ENCODE measurements around the gene CDK4. TPM values are rescaled to one million over a fixed set of nuclear protein-coding genes. Genes with fewer than 3 reads are reported as not detected.

Gene CDK4
- total and polyA plus RNA-seq, 4 donors, result 28.1 to 69.1 (median 38.2) TPM

DNA sequence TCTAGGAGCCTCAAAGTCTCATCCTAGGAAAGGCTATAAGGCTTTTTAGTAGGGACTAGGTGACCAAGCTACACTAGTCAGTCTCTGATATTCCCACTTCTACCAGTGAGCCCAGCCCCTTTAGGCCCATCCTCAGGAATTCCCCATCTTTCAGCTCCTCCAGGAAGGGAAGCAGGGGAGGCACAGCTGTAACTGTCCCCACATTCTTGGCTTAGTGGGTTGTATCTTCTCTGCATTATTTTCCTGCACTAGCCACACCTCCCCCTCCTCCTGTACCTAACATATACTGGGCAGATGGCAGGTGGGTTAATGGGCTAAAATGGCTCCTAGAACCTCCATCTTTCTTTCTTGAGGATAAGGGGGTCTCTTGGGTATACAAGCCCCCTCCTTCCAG lies 15.2 kb upstream of the CDK4 start:
- H3K27me3 ChIP-seq (ENCODE audit: control insufficient read depth in 4 of 4, insufficient read depth in 4 of 4, low read length in 3 of 4), result peaks cover 0 to 14% (median 6%) of the 10 kb centered on the region in 4 donors
- H3K36me3 ChIP-seq (ENCODE audit: control insufficient read depth in 4 of 4, insufficient read depth in 3 of 4, low read depth in 1 of 4, low read length in 3 of 4), result peaks cover 8 to 19% (median 14%) of the 10 kb centered on the region in 4 donors
- no peak overlapping the region for H3K4me3 ChIP-seq (ENCODE audit: low read depth in 1 of 3, low read length in 3 of 3)
- H3K9ac ChIP-seq (ENCODE audit: low read depth in 1 of 2, low read length in 2 of 2), result no peak overlapping the region
- peaks cover 11 to 34% (median 28%) of the 10 kb centered on the region in 4 donors for H3K4me1 ChIP-seq (ENCODE audit: control insufficient read depth in 4 of 4, insufficient read depth in 4 of 4, low read length in 3 of 4)
- H3K27ac ChIP-seq (ENCODE audit: low read depth in 1 of 2, low read length in 2 of 2), result no peak overlapping the region
- TF ChIP-seq FOXA2 (IDR thresholded peaks at IDR 0.05), result no peak
- TF ChIP-seq, protein P1, sequence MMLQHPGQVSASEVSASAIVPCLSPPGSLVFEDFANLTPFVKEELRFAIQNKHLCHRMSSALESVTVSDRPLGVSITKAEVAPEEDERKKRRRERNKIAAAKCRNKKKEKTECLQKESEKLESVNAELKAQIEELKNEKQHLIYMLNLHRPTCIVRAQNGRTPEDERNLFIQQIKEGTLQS (IDR thresholded peaks at IDR 0.05), result no peak
- TF ChIP-seq GABPA (IDR thresholded peaks at IDR 0.05 in 1 of 2, conservative IDR thresholded peaks at IDR 0.05 in 1 of 2), result no peak
- no peak for TF ChIP-seq EGR1 (IDR thresholded peaks at IDR 0.05; ENCODE audit: low read depth in 2 of 2)
- TF ChIP-seq FOXA1 (IDR thresholded peaks at IDR 0.05), result no peak
- no peak for TF ChIP-seq YY1 (IDR thresholded peaks at IDR 0.05)
- TF ChIP-seq RXRA (IDR thresholded peaks at IDR 0.05), result no peak
- DNase-seq (ENCODE audit: low spot score), result no peak
- H3K9me3 ChIP-seq (ENCODE audit: control insufficient read depth in 4 of 4, low read length in 3 of 4), result no peaks in the 10 kb centered on the region

DNA sequence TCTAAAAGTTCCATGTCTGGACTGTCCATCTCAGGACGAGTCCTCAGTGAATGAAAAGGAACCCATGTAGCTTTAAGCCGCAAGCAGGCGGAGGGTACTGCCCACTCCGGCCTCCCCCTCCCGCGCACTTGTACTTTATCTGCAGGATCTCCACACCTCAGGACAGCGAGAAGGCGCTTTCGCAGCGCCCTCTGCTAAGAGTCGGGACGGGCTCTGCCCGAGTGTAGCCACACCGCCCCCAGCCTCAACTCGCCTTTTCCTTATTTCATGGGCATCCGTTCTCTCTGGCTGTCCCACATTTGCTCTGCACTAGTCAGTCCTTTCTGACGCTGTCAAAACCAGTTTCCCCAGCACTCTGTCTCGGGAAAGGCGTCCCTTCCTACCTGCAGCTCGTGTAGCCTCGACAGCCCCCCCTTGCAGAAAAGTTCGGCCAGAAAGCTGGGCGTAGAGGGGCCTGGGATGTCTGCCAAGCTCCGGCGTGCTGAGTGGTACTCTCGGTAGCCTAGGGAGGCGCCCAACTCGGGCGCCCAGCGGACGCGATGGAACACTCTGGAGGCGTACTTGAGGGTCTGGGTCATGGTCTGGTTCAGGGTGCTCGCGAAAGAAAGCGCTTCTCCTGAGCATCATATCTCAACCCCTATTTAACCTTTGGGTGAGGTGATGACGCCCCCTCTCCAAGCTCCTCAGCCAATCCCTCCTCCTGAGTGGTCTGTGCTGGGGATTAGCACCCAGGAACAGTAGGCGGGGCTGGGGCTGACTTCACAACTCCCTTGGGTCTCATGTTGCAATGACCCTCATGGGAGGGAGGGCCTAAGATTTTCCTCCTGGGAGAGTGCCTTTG lies 14.6 kb upstream of the CDK4 start, which contains the start of gene CYP27B1:
TSS of gene CYP27B1 (minus strand) at position 615 of the 841 bp plus-strand sequence. CDS start at position 578, 37 bp downstream.
- DNase-seq (ENCODE audit: low spot score), result no peak
- WGBS, result 11% methylated on average over 38 of the region's 38 CpGs
- no peak within 1 kb of the TSS for H3K9ac ChIP-seq (ENCODE audit: low read depth in 1 of 2, low read length in 2 of 2)

More for the DNA sequence above, 14.6 kb upstream of the CDK4 start, which contains the start of gene CYP27B1:
- H3K9me3 ChIP-seq (ENCODE audit: control insufficient read depth in 4 of 4, low read length in 3 of 4), result no peaks in the 10 kb centered on the region
- H3K36me3 ChIP-seq (ENCODE audit: control insufficient read depth in 4 of 4, insufficient read depth in 3 of 4, low read depth in 1 of 4, low read length in 3 of 4), result peaks cover 8 to 19% (median 14%) of the 10 kb centered on the region in 4 donors
- H3K4me1 ChIP-seq (ENCODE audit: control insufficient read depth in 4 of 4, insufficient read depth in 4 of 4, low read length in 3 of 4), result peaks cover 11 to 34% (median 28%) of the 10 kb centered on the region in 4 donors
- H3K27me3 ChIP-seq (ENCODE audit: control insufficient read depth in 4 of 4, insufficient read depth in 4 of 4, low read length in 3 of 4), result peaks cover 0 to 14% (median 6%) of the 10 kb centered on the region in 4 donors
- no peak within 1 kb of the TSS for H3K27ac ChIP-seq (ENCODE audit: low read depth in 1 of 2, low read length in 2 of 2)
- TF ChIP-seq HNF4A (conservative IDR thresholded peaks at IDR 0.05), result no peak
- TF ChIP-seq, protein P2, sequence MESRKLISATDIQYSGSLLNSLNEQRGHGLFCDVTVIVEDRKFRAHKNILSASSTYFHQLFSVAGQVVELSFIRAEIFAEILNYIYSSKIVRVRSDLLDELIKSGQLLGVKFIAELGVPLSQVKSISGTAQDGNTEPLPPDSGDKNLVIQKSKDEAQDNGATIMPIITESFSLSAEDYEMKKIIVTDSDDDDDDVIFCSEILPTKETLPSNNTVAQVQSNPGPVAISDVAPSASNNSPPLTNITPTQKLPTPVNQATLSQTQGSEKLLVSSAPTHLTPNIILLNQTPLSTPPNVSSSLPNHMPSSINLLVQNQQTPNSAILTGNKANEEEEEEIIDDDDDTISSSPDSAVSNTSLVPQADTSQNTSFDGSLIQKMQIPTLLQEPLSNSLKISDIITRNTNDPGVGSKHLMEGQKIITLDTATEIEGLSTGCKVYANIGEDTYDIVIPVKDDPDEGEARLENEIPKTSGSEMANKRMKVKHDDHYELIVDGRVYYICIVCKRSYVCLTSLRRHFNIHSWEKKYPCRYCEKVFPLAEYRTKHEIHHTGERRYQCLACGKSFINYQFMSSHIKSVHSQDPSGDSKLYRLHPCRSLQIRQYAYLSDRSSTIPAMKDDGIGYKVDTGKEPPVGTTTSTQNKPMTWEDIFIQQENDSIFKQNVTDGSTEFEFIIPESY (IDR thresholded peaks at IDR 0.05), result no peak
- TF ChIP-seq RXRA (IDR thresholded peaks at IDR 0.05), result no peak
- TF ChIP-seq, protein P3, sequence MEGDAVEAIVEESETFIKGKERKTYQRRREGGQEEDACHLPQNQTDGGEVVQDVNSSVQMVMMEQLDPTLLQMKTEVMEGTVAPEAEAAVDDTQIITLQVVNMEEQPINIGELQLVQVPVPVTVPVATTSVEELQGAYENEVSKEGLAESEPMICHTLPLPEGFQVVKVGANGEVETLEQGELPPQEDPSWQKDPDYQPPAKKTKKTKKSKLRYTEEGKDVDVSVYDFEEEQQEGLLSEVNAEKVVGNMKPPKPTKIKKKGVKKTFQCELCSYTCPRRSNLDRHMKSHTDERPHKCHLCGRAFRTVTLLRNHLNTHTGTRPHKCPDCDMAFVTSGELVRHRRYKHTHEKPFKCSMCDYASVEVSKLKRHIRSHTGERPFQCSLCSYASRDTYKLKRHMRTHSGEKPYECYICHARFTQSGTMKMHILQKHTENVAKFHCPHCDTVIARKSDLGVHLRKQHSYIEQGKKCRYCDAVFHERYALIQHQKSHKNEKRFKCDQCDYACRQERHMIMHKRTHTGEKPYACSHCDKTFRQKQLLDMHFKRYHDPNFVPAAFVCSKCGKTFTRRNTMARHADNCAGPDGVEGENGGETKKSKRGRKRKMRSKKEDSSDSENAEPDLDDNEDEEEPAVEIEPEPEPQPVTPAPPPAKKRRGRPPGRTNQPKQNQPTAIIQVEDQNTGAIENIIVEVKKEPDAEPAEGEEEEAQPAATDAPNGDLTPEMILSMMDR (IDR thresholded peaks at IDR 0.05; ENCODE audit: low read depth, low read length, missing input control), result no peak
- TF ChIP-seq, protein P4, sequence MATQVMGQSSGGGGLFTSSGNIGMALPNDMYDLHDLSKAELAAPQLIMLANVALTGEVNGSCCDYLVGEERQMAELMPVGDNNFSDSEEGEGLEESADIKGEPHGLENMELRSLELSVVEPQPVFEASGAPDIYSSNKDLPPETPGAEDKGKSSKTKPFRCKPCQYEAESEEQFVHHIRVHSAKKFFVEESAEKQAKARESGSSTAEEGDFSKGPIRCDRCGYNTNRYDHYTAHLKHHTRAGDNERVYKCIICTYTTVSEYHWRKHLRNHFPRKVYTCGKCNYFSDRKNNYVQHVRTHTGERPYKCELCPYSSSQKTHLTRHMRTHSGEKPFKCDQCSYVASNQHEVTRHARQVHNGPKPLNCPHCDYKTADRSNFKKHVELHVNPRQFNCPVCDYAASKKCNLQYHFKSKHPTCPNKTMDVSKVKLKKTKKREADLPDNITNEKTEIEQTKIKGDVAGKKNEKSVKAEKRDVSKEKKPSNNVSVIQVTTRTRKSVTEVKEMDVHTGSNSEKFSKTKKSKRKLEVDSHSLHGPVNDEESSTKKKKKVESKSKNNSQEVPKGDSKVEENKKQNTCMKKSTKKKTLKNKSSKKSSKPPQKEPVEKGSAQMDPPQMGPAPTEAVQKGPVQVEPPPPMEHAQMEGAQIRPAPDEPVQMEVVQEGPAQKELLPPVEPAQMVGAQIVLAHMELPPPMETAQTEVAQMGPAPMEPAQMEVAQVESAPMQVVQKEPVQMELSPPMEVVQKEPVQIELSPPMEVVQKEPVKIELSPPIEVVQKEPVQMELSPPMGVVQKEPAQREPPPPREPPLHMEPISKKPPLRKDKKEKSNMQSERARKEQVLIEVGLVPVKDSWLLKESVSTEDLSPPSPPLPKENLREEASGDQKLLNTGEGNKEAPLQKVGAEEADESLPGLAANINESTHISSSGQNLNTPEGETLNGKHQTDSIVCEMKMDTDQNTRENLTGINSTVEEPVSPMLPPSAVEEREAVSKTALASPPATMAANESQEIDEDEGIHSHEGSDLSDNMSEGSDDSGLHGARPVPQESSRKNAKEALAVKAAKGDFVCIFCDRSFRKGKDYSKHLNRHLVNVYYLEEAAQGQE (IDR thresholded peaks at IDR 0.05), result no peak
- no peak for TF ChIP-seq NR2F2 (IDR thresholded peaks at IDR 0.05)
- TF ChIP-seq, protein P1 (IDR thresholded peaks at IDR 0.05), result no peak
- TF ChIP-seq FOXA2 (IDR thresholded peaks at IDR 0.05), result no peak
- no peak for TF ChIP-seq EGR1 (IDR thresholded peaks at IDR 0.05; ENCODE audit: low read depth in 2 of 2)
- no peak for TF ChIP-seq JUND (IDR thresholded peaks at IDR 0.05)
- TF ChIP-seq, protein P5, sequence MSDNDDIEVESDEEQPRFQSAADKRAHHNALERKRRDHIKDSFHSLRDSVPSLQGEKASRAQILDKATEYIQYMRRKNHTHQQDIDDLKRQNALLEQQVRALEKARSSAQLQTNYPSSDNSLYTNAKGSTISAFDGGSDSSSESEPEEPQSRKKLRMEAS (IDR thresholded peaks at IDR 0.05), result no peak
- no peak for TF ChIP-seq GABPA (IDR thresholded peaks at IDR 0.05 in 1 of 2, conservative IDR thresholded peaks at IDR 0.05 in 1 of 2)
- no peak for TF ChIP-seq RAD21 (IDR thresholded peaks at IDR 0.05)
- peak within 1 kb of the TSS in 1 of 3 donors; percentile 42 for H3K4me3 ChIP-seq (ENCODE audit: low read depth in 1 of 3, low read length in 3 of 3)
